NCI-H1417 (cell line): ENCODE results near the gene GDPD3.
"Not testable (repeated sequence)": the region's sequence is repeated elsewhere in the genome, so short reads cannot be mapped to it uniquely, and the experiment has no call there.

Source experiments
- DNase-seq, 3 experiments: peaks; one replicate each; lab custom pipeline; 2025; lab: John Stamatoyannopoulos, UW

Gene GDPD3

GRCh38 chr16:30113031-30113710 is at the start of gene GDPD3:
TSS of gene GDPD3 (minus strand) at chr16:30113537. CDS start at chr16:30113478, 59 bp downstream.
- DNase-seq, result no peak

- DNase-seq, result no peak
Observed at GRCh38 chr16:30157214-30157613, 43.9 kb upstream of the GDPD3 start.

- no peak for DNase-seq
Observed at GRCh38 chr16:30155188-30155587, 41.9 kb upstream of the GDPD3 start.

GRCh38 chr16:30152517-30152916 is 39.2 kb upstream of the GDPD3 start:
- DNase-seq, result no peak

- DNase-seq, result no peak
Observed at GRCh38 chr16:30151091-30151490, 37.8 kb upstream of the GDPD3 start.

GRCh38 chr16:30149250-30149930 is 36.1 kb upstream of the GDPD3 start:
- DNase-seq, result peak in 1 of 3 experiments; percentile 4

GRCh38 chr16:30147843-30148510 is 34.6 kb upstream of the GDPD3 start:
- no peak for DNase-seq

- DNase-seq, result no peak
Observed at GRCh38 chr16:30145657-30146056, 32.3 kb upstream of the GDPD3 start.

GRCh38 chr16:30144917-30145316 is 31.6 kb upstream of the GDPD3 start:
- DNase-seq, result no peak

GRCh38 chr16:30144017-30144416 is 30.7 kb upstream of the GDPD3 start:
- no peak for DNase-seq

- DNase-seq, result no peak
Observed at GRCh38 chr16:30143347-30143702, 30.0 kb upstream of the GDPD3 start.

GRCh38 chr16:30142672-30143346 is 29.5 kb upstream of the GDPD3 start:
- DNase-seq, result peak in 2 of 3 experiments; percentile 8 to 38

- no peak for DNase-seq
Observed at GRCh38 chr16:30141750-30142149, 28.4 kb upstream of the GDPD3 start.

GRCh38 chr16:30139583-30140481 is 26.5 kb upstream of the GDPD3 start:
- DNase-seq, result peak in 2 of 3 experiments; percentile 13 to 23

- DNase-seq, result no peak
Observed at GRCh38 chr16:30137897-30138296, 24.6 kb upstream of the GDPD3 start.

GRCh38 chr16:30136971-30137605 is 23.8 kb upstream of the GDPD3 start:
- no peak for DNase-seq

- no peak for DNase-seq
Observed at GRCh38 chr16:30132591-30132990, 19.3 kb upstream of the GDPD3 start.

- peak; percentile 47 to 87 (median 79) for DNase-seq
Observed at GRCh38 chr16:30131869-30132475, 18.6 kb upstream of the GDPD3 start.

GRCh38 chr16:30127993-30128392 is 14.7 kb upstream of the GDPD3 start:
- no peak for DNase-seq

- not testable (repeated sequence) for DNase-seq
Observed at GRCh38 chr16:30125690-30126089, 12.4 kb upstream of the GDPD3 start.

GRCh38 chr16:30124985-30125379 is 11.6 kb upstream of the GDPD3 start:
- no peak for DNase-seq
